HFF-Myc (cell line): Measurements from ENCODE around the gene PID1.

ENCODE experiments used
- DNase-seq: peaks from one replicate; pipeline ENCODE4 v3.0.0-alpha.2; 2011; ENCODE audit warnings: low read depth; ENCODE audit errors: extremely low read depth
- H3K4me3 ChIP-seq: replicated peaks from 2 replicates; pipeline ENCODE4 v1.5.1; 2011; ENCODE audit warnings: low read depth, mild to moderate bottlenecking, control low read depth, low read length
- TF ChIP-seq, protein P1 (sequence below): IDR thresholded peaks from 2 replicates; pipeline ENCODE4 v1.5.1; 2012; ENCODE audit warnings: mild to moderate bottlenecking, low read depth, low read length, control low read depth; ENCODE audit errors: missing control alignments

PID1 gene

DNA sequence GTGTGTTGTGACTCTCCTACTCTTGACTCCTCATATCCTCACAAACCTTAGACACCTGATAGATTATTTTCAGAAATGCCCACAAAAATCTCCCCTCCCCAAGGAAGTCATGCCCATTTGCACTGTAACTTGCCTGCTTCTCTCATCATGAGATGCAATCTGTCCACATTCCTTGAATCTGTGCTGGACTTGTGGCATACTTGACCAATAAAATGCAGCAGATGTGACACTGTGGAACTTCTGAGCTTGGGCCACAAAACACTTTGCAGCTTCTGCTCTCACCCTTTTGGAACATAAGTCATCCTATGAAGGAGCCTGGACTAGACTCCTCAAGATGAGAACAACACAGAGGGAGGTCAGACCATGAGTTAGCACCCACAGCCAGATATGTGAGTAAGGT is 4.4 kb upstream of the PID1 start:
- no peak for DNase-seq
- no peak overlapping the region for H3K4me3 ChIP-seq
- TF ChIP-seq, protein P1, sequence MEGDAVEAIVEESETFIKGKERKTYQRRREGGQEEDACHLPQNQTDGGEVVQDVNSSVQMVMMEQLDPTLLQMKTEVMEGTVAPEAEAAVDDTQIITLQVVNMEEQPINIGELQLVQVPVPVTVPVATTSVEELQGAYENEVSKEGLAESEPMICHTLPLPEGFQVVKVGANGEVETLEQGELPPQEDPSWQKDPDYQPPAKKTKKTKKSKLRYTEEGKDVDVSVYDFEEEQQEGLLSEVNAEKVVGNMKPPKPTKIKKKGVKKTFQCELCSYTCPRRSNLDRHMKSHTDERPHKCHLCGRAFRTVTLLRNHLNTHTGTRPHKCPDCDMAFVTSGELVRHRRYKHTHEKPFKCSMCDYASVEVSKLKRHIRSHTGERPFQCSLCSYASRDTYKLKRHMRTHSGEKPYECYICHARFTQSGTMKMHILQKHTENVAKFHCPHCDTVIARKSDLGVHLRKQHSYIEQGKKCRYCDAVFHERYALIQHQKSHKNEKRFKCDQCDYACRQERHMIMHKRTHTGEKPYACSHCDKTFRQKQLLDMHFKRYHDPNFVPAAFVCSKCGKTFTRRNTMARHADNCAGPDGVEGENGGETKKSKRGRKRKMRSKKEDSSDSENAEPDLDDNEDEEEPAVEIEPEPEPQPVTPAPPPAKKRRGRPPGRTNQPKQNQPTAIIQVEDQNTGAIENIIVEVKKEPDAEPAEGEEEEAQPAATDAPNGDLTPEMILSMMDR, result no peak

DNA sequence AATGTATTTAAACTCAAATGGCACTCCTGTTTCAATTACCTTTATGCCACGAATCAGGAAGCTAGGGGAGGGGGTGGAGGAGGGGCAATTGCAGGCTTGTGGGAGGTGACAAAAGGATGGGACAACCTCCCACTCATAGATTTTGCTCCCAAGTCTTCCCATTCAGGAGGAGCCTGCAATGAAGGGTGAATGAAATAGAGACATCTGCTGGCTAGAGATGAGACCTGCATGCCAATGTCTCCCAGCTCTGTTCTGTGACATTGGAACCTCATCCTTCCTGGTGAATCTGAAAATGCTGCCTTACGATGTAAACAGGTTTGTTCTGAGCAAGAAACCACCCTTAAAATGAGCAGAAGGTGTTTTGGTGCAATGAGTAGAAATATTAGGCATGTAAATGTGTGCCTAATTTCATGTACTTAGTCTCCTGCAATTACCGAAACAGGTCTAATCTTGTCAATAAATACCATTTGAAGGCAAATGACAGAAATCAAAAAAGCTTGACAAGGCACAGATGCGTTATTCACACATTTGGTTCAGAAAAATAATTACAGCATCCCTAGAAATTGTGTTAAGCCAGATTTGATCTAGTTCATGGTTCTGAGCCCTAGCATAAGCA is 2.7 kb upstream of the PID1 start:
- H3K4me3 ChIP-seq, result no peak overlapping the region
- TF ChIP-seq, protein P1, result peak; percentile 85
- peak; percentile 77 for DNase-seq

DNA sequence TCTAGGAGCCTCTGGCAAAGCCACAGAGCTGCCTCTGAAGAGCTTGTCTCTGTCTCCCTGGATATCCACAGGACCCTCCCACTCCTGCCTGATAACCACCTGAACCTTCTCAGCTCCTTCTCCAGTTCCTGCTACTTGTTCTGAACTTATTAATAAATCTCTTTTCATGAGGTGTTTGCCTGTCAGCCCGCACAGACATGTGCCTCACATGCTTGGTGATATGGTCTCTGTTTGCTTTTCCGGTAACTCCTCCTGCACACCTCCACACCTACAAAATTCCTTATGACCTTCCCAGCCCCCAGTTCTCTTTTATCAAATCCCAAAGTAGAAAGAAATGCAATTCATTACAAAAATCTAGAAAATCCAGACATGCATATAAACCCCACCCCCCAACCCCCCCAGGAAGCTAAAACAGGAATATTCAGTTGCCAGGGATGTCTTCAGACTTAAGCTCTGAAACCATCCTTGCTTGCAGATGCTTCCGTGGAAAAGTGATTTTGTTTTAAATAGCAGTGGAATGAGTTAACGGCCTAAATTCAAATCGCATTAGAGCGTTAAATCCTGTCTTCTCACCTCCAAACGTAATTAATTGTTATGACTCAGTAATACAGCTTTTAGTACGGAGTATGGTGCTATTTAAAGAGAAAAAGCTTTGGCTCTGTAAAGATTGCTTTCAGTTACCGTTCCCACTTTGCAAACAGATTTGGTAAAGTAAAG is 2.1 kb upstream of the PID1 start:
- H3K4me3 ChIP-seq, result no peak overlapping the region
- TF ChIP-seq, protein P1, result no peak
- DNase-seq, result no peak

DNA sequence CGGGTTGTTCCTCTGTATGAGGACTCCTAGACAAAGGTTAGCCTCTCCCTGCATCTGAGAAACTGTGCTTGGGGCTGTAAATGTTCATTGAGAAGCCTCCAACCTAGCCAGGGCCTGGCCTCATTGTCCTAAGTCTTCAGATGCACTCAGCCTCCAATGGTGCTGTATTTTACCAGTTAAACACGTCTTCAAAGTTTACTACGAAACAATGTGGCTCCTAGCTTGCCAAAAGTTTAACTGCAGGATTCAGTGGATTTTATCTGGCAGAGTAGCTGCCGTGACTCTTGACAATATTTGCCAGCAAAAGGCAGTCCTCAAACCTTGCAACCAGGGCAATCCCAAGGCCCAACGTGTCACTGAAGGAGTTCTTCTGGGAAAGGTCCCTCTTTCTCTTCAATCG is 1.1 kb downstream of the PID1 start:
- no peak for DNase-seq
- peak overlapping the region; percentile 87 for H3K4me3 ChIP-seq
- TF ChIP-seq, protein P1, result no peak

DNA sequence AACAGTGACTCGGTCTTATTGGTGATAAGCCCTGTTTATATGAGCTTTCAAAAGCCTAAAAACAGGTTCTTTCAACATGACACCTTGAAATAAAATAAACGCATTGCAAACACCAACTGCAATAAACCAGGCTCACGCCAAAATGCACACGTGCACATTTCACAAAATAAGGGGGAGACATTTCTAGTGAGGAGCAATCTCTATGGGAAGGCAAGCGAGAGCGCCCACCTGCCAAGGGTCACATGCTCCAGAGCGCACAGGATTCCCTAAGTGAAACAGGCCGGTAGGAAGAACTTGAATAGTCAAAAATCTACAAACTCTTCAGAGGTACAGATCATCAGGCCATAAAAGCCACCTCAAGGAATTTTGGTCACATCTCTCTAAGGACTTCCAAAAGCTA is 1.9 kb downstream of the PID1 start:
- peak overlapping the region; percentile 87 for H3K4me3 ChIP-seq
- TF ChIP-seq, protein P1, result no peak
- DNase-seq, result no peak

DNA sequence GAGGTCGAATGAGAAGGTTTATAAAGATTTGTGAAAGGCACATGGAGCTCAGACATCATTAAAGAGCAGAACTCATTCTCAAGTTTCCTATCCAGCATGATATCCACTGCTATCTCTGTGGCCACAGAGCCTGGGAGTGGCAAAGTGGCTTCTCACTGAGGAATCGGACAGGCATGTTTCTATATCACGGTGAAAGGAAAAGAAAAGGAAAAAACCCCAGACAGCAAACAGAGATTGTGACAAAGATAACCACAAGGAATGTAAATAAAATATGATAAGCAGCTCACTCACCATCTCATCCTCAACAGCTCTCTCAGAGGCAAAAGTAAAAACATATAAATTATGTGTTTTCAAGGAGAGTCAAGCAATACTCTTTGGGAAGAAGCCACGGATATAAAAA is 2.5 kb downstream of the PID1 start:
- peak overlapping the region; percentile 87 for H3K4me3 ChIP-seq
- TF ChIP-seq, protein P1, result no peak
- DNase-seq, result no peak
